Retina (tissue), 1 donor: ENCODE measurements around the gene TGM6.
"Not testable (repeated sequence)": the region's sequence is repeated elsewhere in the genome, so short reads cannot be mapped to it uniquely, and the experiment has no call there.

ENCODE experiments used
- DNase-seq: peaks from one replicate; pipeline ENCODE4 v3.0.0-alpha.2; 2016

The TGM6 gene

GRCh38 chr20:2400290-2400689, 19.6 kb downstream of the TGM6 start:
- no peak for DNase-seq

- no peak for DNase-seq
Measured at GRCh38 chr20:2401527-2401926, 20.8 kb downstream of the TGM6 start.

- no peak for DNase-seq
Measured at GRCh38 chr20:2402271-2402980, 21.7 kb downstream of the TGM6 start.

GRCh38 chr20:2403291-2404052, 22.8 kb downstream of the TGM6 start:
- DNase-seq: no peak

GRCh38 chr20:2405693-2406065, 25.0 kb downstream of the TGM6 start:
- DNase-seq: no peak

GRCh38 chr20:2407355-2407754, 26.7 kb downstream of the TGM6 start:
- DNase-seq: not testable (repeated sequence)

GRCh38 chr20:2408111-2408510, 27.4 kb downstream of the TGM6 start:
- DNase-seq: no peak

GRCh38 chr20:2416541-2417212, 36.0 kb downstream of the TGM6 start:
- no peak for DNase-seq

- no peak for DNase-seq
Measured at GRCh38 chr20:2417213-2417541, 36.5 kb downstream of the TGM6 start.

- no peak for DNase-seq
Measured at GRCh38 chr20:2418388-2418787, 37.7 kb downstream of the TGM6 start.

GRCh38 chr20:2420510-2420909, 39.8 kb downstream of the TGM6 start:
- no peak for DNase-seq

- no peak for DNase-seq
Measured at GRCh38 chr20:2421247-2421646, 40.5 kb downstream of the TGM6 start.

GRCh38 chr20:2429051-2429450, 48.4 kb downstream of the TGM6 start:
- no peak for DNase-seq

- DNase-seq: no peak
Measured at GRCh38 chr20:2430538-2430937, 49.8 kb downstream of the TGM6 start.

GRCh38 chr20:2431185-2431584, 50.5 kb downstream of the TGM6 start:
- no peak for DNase-seq

- DNase-seq: no peak
Measured at GRCh38 chr20:2446845-2447244, 66.1 kb downstream of the TGM6 start.

GRCh38 chr20:2449386-2449785, 68.7 kb downstream of the TGM6 start:
- no peak for DNase-seq

GRCh38 chr20:2451422-2451821, 70.7 kb downstream of the TGM6 start:
- DNase-seq: no peak

GRCh38 chr20:2451939-2452732, 71.4 kb downstream of the TGM6 start:
- DNase-seq: peak; percentile 70

GRCh38 chr20:2453792-2454191, 73.1 kb downstream of the TGM6 start:
- no peak for DNase-seq

- no peak for DNase-seq
Measured at GRCh38 chr20:2455771-2456497, 75.2 kb downstream of the TGM6 start.

GRCh38 chr20:2458919-2459499, 78.3 kb downstream of the TGM6 start:
- DNase-seq: no peak
